DMS53 (cell line): Measurements from ENCODE around the gene LCP1.
"Not testable (repeated sequence)": the region's sequence is repeated elsewhere in the genome, so short reads cannot be mapped to it uniquely, and the experiment has no call there.

Experiments
- DNase-seq: peaks from one replicate; lab custom pipeline; 2025; lab: John Stamatoyannopoulos, UW

Gene LCP1

GRCh38 chr13:46181840-46182490, at the start of gene LCP1:
TSS of gene LCP1 (minus strand) at chr13:46182177. CDS start at chr13:46159662, 22,515 bp downstream.
- peak; percentile 42 for DNase-seq

GRCh38 chr13:46229251-46229650, 47.3 kb upstream of the LCP1 start:
- no peak for DNase-seq

- DNase-seq: peak; percentile 87
Measured at GRCh38 chr13:46220234-46220633, 38.3 kb upstream of the LCP1 start.

- DNase-seq: not testable (repeated sequence)
Measured at GRCh38 chr13:46214741-46215140, 32.8 kb upstream of the LCP1 start.

- DNase-seq: peak; percentile 62
Measured at GRCh38 chr13:46213242-46213641, 31.3 kb upstream of the LCP1 start.

- DNase-seq: peak; percentile 90
Measured at GRCh38 chr13:46211483-46212351, 29.7 kb upstream of the LCP1 start, which contains the start of gene LRRC63. TSS of gene LRRC63 (plus strand) at chr13:46211928. CDS start at chr13:46213035, 1,107 bp downstream.

- DNase-seq: peak; percentile 70
Measured at GRCh38 chr13:46211116-46211482, 29.1 kb upstream of the LCP1 start.

GRCh38 chr13:46210362-46211083, 28.5 kb upstream of the LCP1 start:
- peak; percentile 3 for DNase-seq

- no peak for DNase-seq
Measured at GRCh38 chr13:46207828-46208227, 25.9 kb upstream of the LCP1 start.

GRCh38 chr13:46206143-46206542, 24.2 kb upstream of the LCP1 start:
- peak; percentile 2 for DNase-seq

- DNase-seq: no peak
Measured at GRCh38 chr13:46202966-46203365, 21.0 kb upstream of the LCP1 start.

GRCh38 chr13:46202188-46202795, 20.3 kb upstream of the LCP1 start:
- no peak for DNase-seq

- no peak for DNase-seq
Measured at GRCh38 chr13:46198696-46199193, 16.8 kb upstream of the LCP1 start.

GRCh38 chr13:46197299-46198048, 15.5 kb upstream of the LCP1 start:
- DNase-seq: no peak

GRCh38 chr13:46195016-46195415, 13.0 kb upstream of the LCP1 start:
- no peak for DNase-seq

- DNase-seq: no peak
Measured at GRCh38 chr13:46192412-46192811, 10.4 kb upstream of the LCP1 start.

GRCh38 chr13:46185634-46186033, 3.7 kb upstream of the LCP1 start:
- no peak for DNase-seq

GRCh38 chr13:46184277-46184699, 2.3 kb upstream of the LCP1 start:
- peak; percentile 36 for DNase-seq

- DNase-seq: no peak
Measured at GRCh38 chr13:46183018-46183946, 1.3 kb upstream of the LCP1 start.

GRCh38 chr13:46182491-46182877, 507 bp upstream of the LCP1 start:
- DNase-seq: no peak
